ENCODE data around the gene POGLUT3. TPM values are rescaled to one million over a fixed set of nuclear protein-coding genes. Genes with fewer than 3 reads are reported as not detected.

Gene POGLUT3
- total RNA-seq, 2 experiments from 2014 or later, result 5.5 to 5.9 TPM

GRCh38 chr11:108541531-108541930 is 43.3 kb upstream of the POGLUT3 start:
- Mint-ChIP-seq H3K9me3 (no peaks in the 10 kb centered on the region), H3K4me1 (ENCODE audit: low read depth) (no peaks in the 10 kb centered on the region), H3K27ac (no peak overlapping the region), H3K27me3 (no peaks in the 10 kb centered on the region), H3K4me3 (no peak overlapping the region), H3K36me3 (ENCODE audit: low read depth) (no peaks in the 10 kb centered on the region)
- no peaks in the 10 kb centered on the region for H3K9me3 ChIP-seq (ENCODE audit: control insufficient read depth in 1 of 2, insufficient read depth in 1 of 2, low read length in 2 of 2)
- POLR2A ChIA-PET, result no interaction called here
- ATAC-seq (ENCODE audit: poor library complexity) (no peak), DNase-seq (no peak)
- no peak for TF ChIP-seq CTCF (IDR thresholded peaks at IDR 0.05)
- H3K4me3 ChIP-seq (ENCODE audit: low read length), result no peak overlapping the region
- intact Hi-C loops (cut with DNase I, micrococcal nuclease), result no loop called here
- no peaks in the 10 kb centered on the region for H3K4me1 ChIP-seq (ENCODE audit: insufficient read depth, low read length)
- CTCF ChIA-PET, result no interaction called here
- no peak overlapping the region for H3K27ac ChIP-seq (ENCODE audit: low read depth in 1 of 2, low read length in 2 of 2)
- no peaks in the 10 kb centered on the region for H3K36me3 ChIP-seq (ENCODE audit: insufficient read depth, low read length)
- no peaks in the 10 kb centered on the region for H3K27me3 ChIP-seq (ENCODE audit: control insufficient read depth in 1 of 2, insufficient read depth in 2 of 2, low read length in 2 of 2)

- no peaks in the 10 kb centered on the region for H3K9me3 ChIP-seq (ENCODE audit: control insufficient read depth in 1 of 2, insufficient read depth in 1 of 2, low read length in 2 of 2)
- H3K4me3 Mint-ChIP-seq, result no peak overlapping the region
- no peaks in the 10 kb centered on the region for H3K36me3 ChIP-seq (ENCODE audit: insufficient read depth, low read length)
- no peaks in the 10 kb centered on the region for H3K27me3 Mint-ChIP-seq
- TF ChIP-seq CTCF (IDR thresholded peaks at IDR 0.05), result no peak
- H3K27ac ChIP-seq (ENCODE audit: low read depth in 1 of 2, low read length in 2 of 2), result no peak overlapping the region
- no peak overlapping the region for H3K4me3 ChIP-seq (ENCODE audit: low read length)
- ATAC-seq (ENCODE audit: poor library complexity), result no peak
- CTCF ChIA-PET, result no interaction called here
- no peak for DNase-seq
- no peaks in the 10 kb centered on the region for H3K4me1 ChIP-seq (ENCODE audit: insufficient read depth, low read length)
- POLR2A ChIA-PET, result no interaction called here
- intact Hi-C loops (cut with DNase I, micrococcal nuclease), result no loop called here
- no peaks in the 10 kb centered on the region for H3K27me3 ChIP-seq (ENCODE audit: control insufficient read depth in 1 of 2, insufficient read depth in 2 of 2, low read length in 2 of 2)
- no peaks in the 10 kb centered on the region for H3K4me1 Mint-ChIP-seq (ENCODE audit: low read depth)
- no peaks in the 10 kb centered on the region for H3K9me3 Mint-ChIP-seq
- no peak overlapping the region for H3K27ac Mint-ChIP-seq
- H3K36me3 Mint-ChIP-seq (ENCODE audit: low read depth), result no peaks in the 10 kb centered on the region
Observed at GRCh38 chr11:108538502-108538901, 40.3 kb upstream of the POGLUT3 start.

GRCh38 chr11:108538022-108538424 is 39.8 kb upstream of the POGLUT3 start:
- Histone ChIP-seq H3K9me3 (ENCODE audit: control insufficient read depth in 1 of 2, insufficient read depth in 1 of 2, low read length in 2 of 2) (no peaks in the 10 kb centered on the region), H3K27ac (ENCODE audit: low read depth in 1 of 2, low read length in 2 of 2) (no peak overlapping the region), H3K27me3 (ENCODE audit: control insufficient read depth in 1 of 2, insufficient read depth in 2 of 2, low read length in 2 of 2) (no peaks in the 10 kb centered on the region), H3K4me3 (ENCODE audit: low read length) (no peak overlapping the region), H3K36me3 (ENCODE audit: insufficient read depth, low read length) (no peaks in the 10 kb centered on the region), H3K4me1 (ENCODE audit: insufficient read depth, low read length) (no peaks in the 10 kb centered on the region)
- no peaks in the 10 kb centered on the region for H3K4me1 Mint-ChIP-seq (ENCODE audit: low read depth)
- ChIA-PET CTCF (no interaction called here), POLR2A (no interaction called here)
- H3K27ac Mint-ChIP-seq, result no peak overlapping the region
- peak overlapping the region; percentile 52 for H3K4me3 Mint-ChIP-seq
- peak in 5 of 14 experiments; percentile 3 to 39 (median 12) for DNase-seq
- no peak for TF ChIP-seq CTCF (IDR thresholded peaks at IDR 0.05)
- no peaks in the 10 kb centered on the region for H3K27me3 Mint-ChIP-seq
- H3K36me3 Mint-ChIP-seq (ENCODE audit: low read depth), result no peaks in the 10 kb centered on the region
- intact Hi-C loops (cut with DNase I, micrococcal nuclease), result no loop called here
- no peaks in the 10 kb centered on the region for H3K9me3 Mint-ChIP-seq
- ATAC-seq (ENCODE audit: poor library complexity), result peak; percentile 48

Measured in CD4-positive, alpha-beta T cell (primary cell).